Hepatocyte (in vitro differentiated cells): ENCODE data around the gene CTNNA1. TPM values are rescaled to one million over a fixed set of nuclear protein-coding genes. Genes with fewer than 3 reads are reported as not detected.

ENCODE experiments used
- DNase-seq: peaks from one replicate; pipeline ENCODE4 v3.0.0-alpha.2; 2016; ENCODE audit warnings: low spot score
- H2AFZ ChIP-seq: fragments of 200-600 bp; sonication (generic); 2 replicates; pipeline ENCODE4 v1.6.0; 2016; ENCODE audit warnings: antibody characterized with exemption, mild to moderate bottlenecking
- H3K27ac ChIP-seq: fragments of 200-600 bp; sonication (generic); 2 replicates; pipeline ENCODE4 v1.5.1; 2016; ENCODE audit warnings: mild to moderate bottlenecking
- H3K27me3 ChIP-seq: fragments of 200-600 bp; sonication (generic); 2 replicates; pipeline ENCODE4 v1.6.1; 2016
- H3K36me3 ChIP-seq: fragments of 200-600 bp; sonication (generic); replicated peaks from 2 replicates; pipeline ENCODE4 v1.5.1; 2016; ENCODE audit warnings: low read depth; ENCODE audit not compliant: insufficient read depth
- H3K4me1 ChIP-seq: fragments of 200-600 bp; sonication (generic); 2 replicates; pipeline ENCODE4 v1.5.1; 2016; ENCODE audit warnings: mild to moderate bottlenecking, moderate library complexity; ENCODE audit not compliant: insufficient read depth
- H3K4me2 ChIP-seq: fragments of 200-600 bp; sonication (generic); 2 replicates; pipeline ENCODE4 v1.6.0; 2016
- H3K4me3 ChIP-seq: fragments of 200-600 bp; sonication (generic); 2 replicates; pipeline ENCODE4 v1.5.1; 2016; ENCODE audit warnings: mild to moderate bottlenecking
- H3K79me2 ChIP-seq: fragments of 200-600 bp; sonication (generic); 2 replicates; pipeline ENCODE4 v1.6.0; 2017; ENCODE audit warnings: mild to moderate bottlenecking
- H3K9me2 ChIP-seq: fragments of 200-600 bp; sonication (generic); replicated peaks from 2 replicates; pipeline ENCODE4 v1.6.0; 2017; ENCODE audit warnings: mild to moderate bottlenecking; ENCODE audit not compliant: insufficient read depth
- H3K9me3 ChIP-seq: fragments of 200-600 bp; sonication (generic); 2 replicates; pipeline ENCODE4 v1.5.1; 2016; ENCODE audit warnings: low read depth, mild to moderate bottlenecking
- H4K20me1 ChIP-seq: fragments of 200-600 bp; sonication (generic); 2 replicates; pipeline ENCODE4 v1.6.0; 2016; ENCODE audit warnings: mild to moderate bottlenecking; ENCODE audit not compliant: insufficient read depth, poor library complexity, severe bottlenecking
- CTCF ChIP-seq: fragments of 200-600 bp; sonication (generic); IDR thresholded peaks from 2 replicates; pipeline ENCODE4 v1.5.1; 2016; ENCODE audit warnings: antibody characterized with exemption, mild to moderate bottlenecking; ENCODE audit not compliant: poor library complexity
- EZH2 ChIP-seq: fragments of 200-600 bp; sonication (generic); IDR thresholded peaks from 2 replicates; pipeline ENCODE4 v1.6.1; 2016; ENCODE audit warnings: antibody characterized with exemption, mild to moderate bottlenecking, borderline replicate concordance
- EZH2phosphoT487 ChIP-seq: fragments of 200-600 bp; sonication (generic); IDR thresholded peaks from one replicate; pipeline ENCODE4 v1.6.1; 2018; ENCODE audit warnings: antibody characterized with exemption, mild to moderate bottlenecking, low read depth, moderate library complexity; ENCODE audit not compliant: unreplicated experiment, severe bottlenecking
- whole genome bisulfite sequencing: methylation state at CpG from one replicate; pipeline ENCODE4 v1.1.6; 2016; ENCODE audit warnings: low lambda C conversion rate; ENCODE audit errors: missing lambda C conversion rate; 5-methylcytosine and 5-hydroxymethylcytosine counted together
- polyA plus RNA-seq: library from polyadenylated mRNA; unstranded; fragments of >200 nt; fragmentation: Nextera tagmentation; extraction: Ambion mirVana; gene quantifications from 2 replicates; pipeline ENCODE4 v1.2.1, GENCODE V29; 2016
- total RNA-seq: library from RNA; depleted of rRNA; stranded (reverse); fragments of >200 nt; gene quantifications from 2 replicates; pipeline ENCODE4 v1.2.3, GENCODE V29; 2014

Gene CTNNA1
- total and polyA plus RNA-seq, 2 experiments from 2014 or later = 152 to 349 TPM

DNA sequence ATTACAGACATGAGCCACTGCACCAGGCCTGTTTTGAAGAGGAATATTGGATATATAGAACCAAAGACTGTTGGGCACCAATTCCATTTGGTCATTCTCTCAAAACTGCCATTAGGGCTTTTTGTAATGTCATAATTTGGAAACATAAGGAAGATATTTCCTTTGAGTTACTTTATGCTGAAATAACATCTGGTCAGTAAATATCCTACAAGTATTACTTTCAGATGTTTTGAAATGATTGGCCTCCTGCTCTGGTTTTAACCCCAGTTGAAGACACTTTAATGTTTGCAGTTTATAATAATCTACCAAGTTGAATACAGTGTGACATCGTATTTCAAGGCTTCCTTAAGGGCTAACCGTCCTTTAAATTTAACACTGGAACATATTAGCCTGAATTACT lies 88.3 kb downstream of the CTNNA1 start:
- H3K79me2 ChIP-seq = peaks cover 97% of the 10 kb centered on the region
- no peak overlapping the region for H3K4me3 ChIP-seq
- no peak overlapping the region for H3K4me2 ChIP-seq
- no peaks in the 10 kb centered on the region for H3K9me3 ChIP-seq
- H3K27me3 ChIP-seq = no peaks in the 10 kb centered on the region
- H4K20me1 ChIP-seq = peaks cover 76% of the 10 kb centered on the region
- H3K9me2 ChIP-seq = no peaks in the 10 kb centered on the region
- no peak overlapping the region for H2AFZ ChIP-seq
- H3K27ac ChIP-seq = no peak overlapping the region
- no peak for TF ChIP-seq CTCF
- TF ChIP-seq EZH2phosphoT487 = no peak
- TF ChIP-seq EZH2 = no peak
- H3K36me3 ChIP-seq = no peaks in the 10 kb centered on the region
- DNase-seq = no peak
- WGBS = 73% methylated on average over 2 of the region's 2 CpGs
- no peaks in the 10 kb centered on the region for H3K4me1 ChIP-seq

- Histone ChIP-seq H3K27ac (no peak overlapping the region), H4K20me1 (peaks cover 81% of the 10 kb centered on the region), H3K4me3 (no peak overlapping the region), H3K9me3 (no peaks in the 10 kb centered on the region), H3K4me2 (no peak overlapping the region), H2AFZ (no peak overlapping the region), H3K79me2 (peaks cover 99% of the 10 kb centered on the region), H3K9me2 (no peaks in the 10 kb centered on the region), H3K27me3 (no peaks in the 10 kb centered on the region), H3K4me1 (no peaks in the 10 kb centered on the region), H3K36me3 (no peaks in the 10 kb centered on the region)
- DNase-seq = no peak
- no peak for TF ChIP-seq EZH2phosphoT487
- TF ChIP-seq CTCF = no peak
- no peak for TF ChIP-seq EZH2
- WGBS = 94% methylated on average over 2 of the region's 2 CpGs
Measured at GRCh38 chr5:138843316-138844124, 90.3 kb downstream of the CTNNA1 start.

GRCh38 chr5:138844125-138844461 lies 90.9 kb downstream of the CTNNA1 start:
- no peaks in the 10 kb centered on the region for H3K36me3 ChIP-seq
- H3K27me3 ChIP-seq = no peaks in the 10 kb centered on the region
- no peaks in the 10 kb centered on the region for H3K9me3 ChIP-seq
- TF ChIP-seq CTCF (no peak), EZH2 (no peak), EZH2phosphoT487 (no peak)
- H3K4me2 ChIP-seq = no peak overlapping the region
- no peak for DNase-seq
- no peaks in the 10 kb centered on the region for H3K9me2 ChIP-seq
- no peaks in the 10 kb centered on the region for H3K4me1 ChIP-seq
- H2AFZ ChIP-seq = no peak overlapping the region
- no peak overlapping the region for H3K27ac ChIP-seq
- WGBS = 92% methylated on average over 4 of the region's 4 CpGs
- H4K20me1 ChIP-seq = peaks cover 81% of the 10 kb centered on the region
- no peak overlapping the region for H3K4me3 ChIP-seq
- H3K79me2 ChIP-seq = peaks cover 99% of the 10 kb centered on the region
